GM19397 (cell line): Measurements from ENCODE around the gene GPX8.

ENCODE experiments used
- ATAC-seq: cut with Tn5 transposase; IDR thresholded peaks from one replicate; pipeline ENCODE4 v1.9.1; 2021; ENCODE audit warnings: mild to moderate bottlenecking, moderate library complexity; ENCODE audit not compliant: unreplicated experiment

GPX8 gene, protein sequence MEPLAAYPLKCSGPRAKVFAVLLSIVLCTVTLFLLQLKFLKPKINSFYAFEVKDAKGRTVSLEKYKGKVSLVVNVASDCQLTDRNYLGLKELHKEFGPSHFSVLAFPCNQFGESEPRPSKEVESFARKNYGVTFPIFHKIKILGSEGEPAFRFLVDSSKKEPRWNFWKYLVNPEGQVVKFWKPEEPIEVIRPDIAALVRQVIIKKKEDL

DNA sequence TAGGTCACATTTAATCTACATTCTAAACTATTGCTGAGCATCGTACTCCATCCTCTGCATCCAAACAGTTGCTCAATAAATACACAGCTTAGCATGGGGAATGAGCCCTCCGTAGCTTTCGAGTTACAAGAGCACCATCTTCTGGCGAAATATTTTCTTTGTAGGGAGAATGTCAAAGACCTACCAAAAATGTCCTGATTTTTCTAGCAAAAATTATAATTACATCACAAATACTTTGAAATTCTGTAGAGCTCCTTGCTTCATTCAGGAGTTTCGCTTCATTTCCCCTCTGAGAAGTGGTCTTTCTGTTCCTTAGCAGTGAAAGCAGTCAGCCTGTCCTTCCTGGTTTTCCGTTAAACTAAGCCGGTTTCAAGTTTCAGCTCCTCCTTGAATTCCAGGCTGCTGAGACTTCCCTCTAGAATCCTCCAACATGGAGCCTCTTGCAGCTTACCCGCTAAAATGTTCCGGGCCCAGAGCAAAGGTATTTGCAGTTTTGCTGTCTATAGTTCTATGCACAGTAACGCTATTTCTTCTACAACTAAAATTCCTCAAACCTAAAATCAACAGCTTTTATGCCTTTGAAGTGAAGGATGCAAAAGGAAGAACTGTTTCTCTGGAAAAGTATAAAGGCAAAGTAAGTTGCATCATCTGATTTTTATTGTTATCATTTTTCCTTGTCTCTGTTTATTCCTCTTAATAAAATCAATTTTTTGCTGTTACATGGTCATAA, at the start of gene GPX8:
Gene GPX8, plus strand, starts transcription at position 409 of the 730 bp plus-strand sequence. Its CDS starts 22 bp downstream, at position 431.
- ATAC-seq: no peak

DNA sequence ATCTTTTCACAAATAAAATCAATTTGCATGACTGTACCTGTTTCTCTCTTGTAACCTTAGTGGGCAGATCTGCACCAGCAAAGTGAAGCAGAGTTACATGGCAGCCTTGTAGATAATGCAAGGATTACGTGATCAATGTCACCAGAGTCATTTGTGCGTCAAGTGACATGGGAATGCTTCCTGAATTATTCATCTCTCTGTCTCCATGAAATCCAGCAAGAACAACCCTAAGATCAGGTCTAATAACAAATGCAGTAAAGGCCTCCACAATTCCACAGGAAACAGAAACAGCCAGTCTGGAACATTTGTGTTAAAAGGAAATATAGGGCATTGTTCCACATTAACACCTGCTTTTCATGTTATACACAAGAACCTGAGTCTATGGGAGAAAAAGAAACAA, 49.8 kb upstream of the GPX8 start:
- ATAC-seq: no peak

DNA sequence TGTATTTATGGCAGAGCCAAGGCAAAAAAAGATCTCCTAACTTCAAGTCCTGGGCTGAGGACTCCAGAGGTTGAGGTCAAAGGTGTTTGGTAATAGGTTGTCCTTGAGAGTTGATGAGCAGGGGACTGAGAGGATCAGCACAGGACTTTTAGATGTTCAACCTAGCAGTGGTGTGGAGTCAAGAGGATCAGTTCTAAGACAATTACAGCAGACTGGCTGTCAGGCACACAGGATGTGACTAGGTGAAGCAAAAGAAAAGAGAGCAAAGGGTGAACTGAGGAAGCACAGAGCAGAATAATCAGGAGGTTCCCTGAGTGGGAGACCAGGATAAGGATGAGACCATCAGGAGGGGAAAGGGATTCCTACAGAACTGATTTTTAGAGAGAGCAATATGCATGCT, 46.6 kb upstream of the GPX8 start:
- ATAC-seq: no peak

DNA sequence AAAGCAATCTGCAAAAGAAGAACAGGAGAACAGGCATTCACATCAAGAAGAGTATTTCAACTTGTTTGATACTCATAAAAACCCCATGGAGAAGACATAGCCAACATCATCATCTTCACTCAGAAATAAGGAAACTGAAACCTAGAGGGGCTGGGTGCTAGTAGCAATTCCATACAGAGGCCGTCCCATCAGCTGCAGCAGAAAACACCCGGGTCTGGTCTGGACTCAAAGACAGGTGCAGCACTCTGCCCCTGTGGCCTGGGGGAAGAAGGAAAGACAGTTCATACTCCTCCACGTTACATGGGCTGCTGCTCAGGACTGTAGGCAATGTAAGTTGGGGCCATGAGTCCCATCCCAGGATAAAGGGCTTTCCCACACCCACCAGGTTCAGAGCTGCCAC, 45.9 kb upstream of the GPX8 start:
- no peak for ATAC-seq

DNA sequence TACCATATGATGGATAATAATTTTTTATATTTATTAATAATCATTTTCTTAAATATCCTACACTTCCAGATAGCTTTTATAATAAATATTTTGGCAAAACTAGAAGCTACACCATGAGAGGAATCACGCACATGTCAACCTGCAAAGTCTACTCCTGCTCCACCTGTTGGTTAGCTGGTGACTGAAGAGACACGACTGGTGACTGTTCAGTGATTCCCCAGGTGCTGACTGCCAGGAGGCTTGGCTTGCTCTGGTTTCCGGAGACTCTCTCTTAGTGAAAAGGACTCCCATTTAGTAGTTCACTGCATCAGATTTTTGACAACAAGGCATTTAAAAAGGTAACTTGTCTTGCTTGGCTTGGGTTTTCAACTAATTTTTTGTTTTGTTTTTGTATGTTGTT, 36.6 kb upstream of the GPX8 start:
- no peak for ATAC-seq

DNA sequence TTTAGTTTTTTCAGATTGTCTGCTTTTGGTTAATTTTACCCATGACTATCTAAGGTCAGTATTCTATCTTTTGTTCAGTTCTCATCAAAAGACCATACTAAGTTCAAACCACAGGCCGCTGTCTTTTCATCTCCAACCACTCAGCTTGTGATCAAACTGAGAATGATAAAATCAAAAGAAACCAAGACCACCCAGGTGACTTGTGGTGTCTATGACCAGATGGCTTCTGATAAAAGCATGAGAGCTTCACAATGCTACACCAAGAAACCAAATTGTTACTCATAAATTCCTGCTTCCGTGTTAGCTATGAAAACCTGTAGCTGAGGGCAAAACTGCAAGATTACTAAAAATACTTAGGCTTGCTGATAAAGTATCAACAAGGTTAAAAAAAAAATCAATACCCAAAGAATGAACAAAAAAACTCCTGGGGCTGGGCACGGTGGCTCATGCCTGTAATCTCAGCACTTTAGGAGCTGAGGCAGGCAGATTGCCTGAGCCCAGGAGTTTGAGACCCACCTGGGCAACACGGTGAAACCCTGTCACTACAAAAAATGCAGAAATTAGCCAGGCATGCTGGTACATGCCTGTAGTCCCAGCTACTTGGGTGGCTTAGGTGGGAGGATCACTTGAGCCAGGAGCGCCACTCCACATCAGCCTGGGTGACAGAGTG, 25.8 kb upstream of the GPX8 start:
- ATAC-seq: no peak

DNA sequence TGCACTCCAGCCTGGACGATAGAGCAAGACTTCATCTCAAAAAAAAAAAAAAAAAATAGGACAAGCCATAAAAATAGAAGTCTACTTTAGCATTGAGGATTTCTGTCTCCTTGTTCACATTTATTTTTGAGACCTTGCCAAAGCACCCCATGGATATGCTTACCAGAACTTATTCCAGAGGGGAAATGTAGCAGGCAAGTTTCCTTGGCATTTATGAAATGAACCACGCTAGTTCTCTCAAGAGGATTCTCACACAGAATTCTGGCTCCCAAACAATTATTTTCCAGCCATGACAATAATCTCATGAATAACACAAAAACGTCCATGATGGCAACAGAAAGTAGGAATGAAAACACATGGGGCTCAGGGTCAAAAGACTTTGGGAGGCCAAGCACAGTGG, 23.4 kb upstream of the GPX8 start:
- no peak for ATAC-seq

DNA sequence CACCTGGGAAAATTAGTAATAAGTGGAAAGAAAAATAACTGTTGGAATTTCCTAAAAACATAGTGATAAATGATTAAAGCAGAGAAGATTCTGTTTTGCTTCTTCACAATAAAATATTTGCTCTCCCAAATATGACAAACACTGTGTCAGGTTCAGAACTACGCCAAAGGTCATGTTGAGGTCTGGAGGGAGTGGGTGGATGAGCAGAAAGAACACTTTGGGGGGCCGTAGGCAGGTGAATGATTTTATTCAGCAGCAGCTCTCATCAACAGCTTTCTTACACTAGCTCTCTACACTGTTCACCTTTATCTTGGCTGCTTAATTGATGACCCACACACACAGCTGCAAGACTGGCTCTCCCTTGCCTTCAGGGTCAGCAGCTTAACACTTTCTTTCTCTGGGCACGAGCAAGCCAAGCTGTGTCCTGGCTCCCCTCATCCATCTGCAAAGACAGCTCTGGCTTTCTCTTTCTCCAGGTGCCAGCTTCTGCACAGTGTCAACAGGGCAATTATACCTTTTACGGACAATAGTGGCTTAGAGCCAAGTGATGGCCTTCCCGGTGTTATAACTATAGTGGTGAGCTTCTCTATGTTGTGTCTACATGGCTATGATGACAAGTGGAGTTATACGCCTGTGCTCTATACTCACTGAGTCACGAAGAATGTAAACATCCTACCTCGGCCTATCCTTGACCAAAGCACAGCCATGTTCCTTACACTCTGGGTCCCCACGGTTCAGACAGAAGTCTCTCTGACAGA, 18.9 kb upstream of the GPX8 start:
- no peak for ATAC-seq

DNA sequence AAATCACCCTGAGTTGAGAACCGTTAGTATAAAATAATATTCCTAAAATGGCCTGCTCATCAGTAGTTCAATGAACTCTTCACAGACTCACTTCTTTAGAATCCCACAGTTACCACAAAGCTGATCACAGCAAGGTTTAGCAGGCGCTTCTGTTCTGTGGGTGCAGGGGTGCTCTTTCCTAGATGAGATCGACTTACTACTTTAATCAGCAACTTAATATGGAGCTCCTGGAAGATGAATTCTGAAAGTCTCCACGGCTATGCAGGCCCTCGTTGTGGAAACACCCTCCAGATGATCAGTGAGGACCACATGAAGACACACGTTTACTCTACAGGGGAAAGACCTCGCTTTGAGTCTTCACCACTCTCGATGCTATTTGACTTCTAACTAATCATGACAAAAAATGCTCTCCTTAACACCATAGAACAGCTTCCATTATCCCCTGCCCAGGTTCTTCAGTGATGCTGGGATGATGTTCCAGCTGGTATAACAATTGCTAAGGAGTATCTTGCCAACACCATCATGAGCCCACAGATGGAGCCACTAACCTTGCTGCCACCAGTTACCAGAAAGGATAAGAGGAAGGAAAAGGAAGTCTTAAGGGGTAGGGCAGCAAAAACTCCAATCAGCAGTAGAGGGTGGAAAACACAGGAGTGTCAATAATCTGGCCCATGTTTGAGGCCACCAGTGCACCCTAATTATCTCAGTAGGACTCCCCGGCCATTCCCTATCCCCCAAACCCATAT, 17.9 kb upstream of the GPX8 start:
- no peak for ATAC-seq

DNA sequence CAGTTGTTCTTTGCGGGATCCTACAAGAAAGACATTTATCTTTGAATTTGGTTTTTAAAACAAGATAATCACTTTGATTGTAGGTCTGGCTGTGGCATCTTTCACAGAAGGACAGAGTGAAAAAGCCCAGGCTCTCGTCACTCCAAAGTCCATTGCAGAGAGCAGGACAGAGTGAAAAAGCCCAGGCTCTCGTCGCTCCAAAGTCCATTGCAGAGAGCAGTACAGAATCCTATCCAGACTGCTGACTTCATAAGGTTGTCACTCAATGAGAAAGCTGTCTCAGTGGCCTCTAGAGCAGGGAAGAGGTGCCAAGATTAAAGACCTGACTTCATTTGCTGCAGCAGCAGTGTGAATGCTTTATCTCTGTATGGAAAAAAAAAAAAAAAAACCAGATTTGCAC, 16.3 kb upstream of the GPX8 start:
- no peak for ATAC-seq

DNA sequence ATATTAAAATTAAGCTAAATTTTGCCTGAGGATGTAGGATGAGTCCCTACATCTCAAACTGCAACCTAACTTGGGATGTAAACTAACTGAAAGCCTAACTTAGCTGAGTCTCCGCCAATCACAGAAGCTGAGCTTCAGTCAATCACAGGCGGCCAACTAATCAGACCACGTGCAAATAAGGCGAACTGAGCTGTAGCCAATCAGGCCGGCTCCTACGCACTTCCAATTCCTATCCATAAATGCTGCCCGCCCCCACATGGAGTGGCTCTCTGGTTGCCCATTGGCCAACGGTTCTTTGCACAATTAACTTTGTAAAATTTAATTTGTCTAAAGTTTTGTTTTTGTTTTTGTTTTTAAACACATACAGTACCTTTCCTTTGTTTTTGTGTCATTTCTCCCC, 13.9 kb upstream of the GPX8 start:
- ATAC-seq: no peak

DNA sequence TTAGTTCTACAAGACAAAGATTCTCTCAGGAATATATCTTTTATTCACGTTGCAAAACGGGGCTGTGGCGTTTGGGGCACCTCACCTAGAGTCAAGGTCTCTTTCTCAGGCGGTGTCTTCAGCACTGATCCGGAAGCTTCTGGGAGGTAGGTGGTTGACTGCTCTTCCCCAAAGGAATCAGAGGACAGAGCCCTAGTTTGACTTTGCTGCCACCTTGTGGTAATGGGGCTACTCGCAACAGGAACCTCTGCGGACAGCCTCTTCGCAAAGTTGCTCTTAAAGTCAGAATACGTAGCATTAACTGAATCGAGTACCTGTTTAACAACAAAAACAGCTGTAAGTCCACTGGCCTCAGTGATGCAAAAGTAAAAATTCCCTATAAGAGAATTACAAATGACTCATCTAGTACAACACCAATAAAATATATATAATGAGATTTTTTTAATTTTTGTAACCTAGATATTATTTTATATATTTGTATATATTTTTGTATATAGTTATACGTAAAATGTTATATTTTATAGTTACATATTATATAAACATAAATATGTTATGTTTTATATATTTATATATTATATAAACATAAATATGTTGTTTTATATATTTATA, 13.3 kb upstream of the GPX8 start:
- peak; percentile 82 for ATAC-seq

DNA sequence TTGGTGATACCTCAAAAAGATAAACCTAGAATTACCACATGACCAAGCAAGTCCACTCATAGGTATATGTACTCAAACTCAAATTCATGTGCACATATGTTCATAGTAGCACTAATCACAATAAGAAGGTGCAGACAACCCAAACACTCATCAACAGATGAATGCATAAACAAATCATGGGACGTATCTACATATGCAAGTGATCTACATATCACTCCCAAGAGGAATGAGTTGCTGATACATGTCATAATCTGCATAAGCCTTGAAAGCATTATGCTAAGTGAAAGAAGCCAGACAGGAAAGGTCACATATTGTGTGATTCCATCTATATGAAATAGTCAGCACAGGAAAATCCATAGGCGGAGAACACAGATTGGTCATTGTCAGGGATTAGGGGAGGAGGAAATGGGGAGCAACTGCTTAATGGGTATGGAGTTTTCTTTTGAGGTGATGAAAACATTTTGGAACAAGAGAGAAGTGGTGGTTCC, 10.6 kb upstream of the GPX8 start:
- ATAC-seq: no peak

DNA sequence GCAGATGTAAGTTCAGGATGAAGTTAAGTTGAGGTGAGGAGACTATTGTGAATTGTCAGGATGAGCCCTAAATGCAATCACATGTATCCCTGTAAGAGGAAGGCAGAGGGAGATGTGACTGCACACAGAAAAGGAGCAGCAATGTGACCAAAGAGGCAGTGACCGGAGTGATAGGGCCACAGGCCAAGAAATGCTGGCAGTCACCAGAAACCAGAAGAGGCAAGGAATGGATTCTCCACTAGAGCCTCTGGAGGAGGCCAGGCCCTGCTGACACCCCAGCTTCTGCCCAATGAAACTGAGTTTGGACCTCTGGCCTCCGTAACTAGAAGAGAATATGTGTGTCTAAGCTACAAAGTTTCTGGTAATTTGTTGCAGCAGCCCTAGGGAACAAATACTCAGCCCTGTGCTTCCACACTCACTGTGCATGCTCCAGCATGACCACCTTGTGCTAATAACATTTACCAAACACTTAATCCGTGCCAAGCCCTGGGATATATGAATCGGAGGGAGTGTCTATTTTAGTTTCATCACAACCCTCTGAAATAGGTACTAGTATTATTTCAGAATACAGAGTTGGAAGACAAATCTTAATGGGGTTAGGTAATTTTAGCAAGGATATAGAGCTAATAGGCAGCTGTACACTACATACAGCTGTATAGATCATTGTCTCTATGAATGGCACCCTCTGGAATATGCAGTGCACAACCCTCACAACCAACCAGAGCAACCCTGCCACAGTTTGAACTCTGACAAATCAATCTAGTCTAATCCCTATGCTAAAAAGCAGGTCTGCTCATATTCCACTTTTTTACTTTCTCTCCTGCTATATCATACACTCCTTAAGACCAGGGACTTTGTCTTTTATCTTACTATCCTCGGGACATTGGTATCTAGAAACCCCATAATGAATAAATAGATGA, 7.8 kb upstream of the GPX8 start:
- ATAC-seq: no peak

DNA sequence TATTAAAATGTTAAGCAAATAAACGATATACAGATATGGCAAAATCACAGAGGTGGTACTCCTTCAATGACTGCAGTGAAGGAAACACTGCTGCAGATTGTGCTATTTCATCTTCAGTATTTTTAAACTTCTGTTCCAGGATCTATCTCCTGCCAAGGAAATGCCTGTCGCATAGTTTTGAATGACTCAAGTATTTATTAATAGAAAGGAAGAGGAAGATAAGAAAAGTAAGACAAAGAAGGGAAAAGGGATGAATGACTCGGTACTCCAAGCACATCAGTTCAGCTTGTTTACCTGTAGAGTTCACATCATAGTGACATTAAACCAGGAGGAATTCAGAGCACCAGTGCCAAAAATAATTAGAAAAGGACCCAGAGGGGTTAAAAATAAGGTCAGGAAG, 5.1 kb upstream of the GPX8 start:
- ATAC-seq: no peak

DNA sequence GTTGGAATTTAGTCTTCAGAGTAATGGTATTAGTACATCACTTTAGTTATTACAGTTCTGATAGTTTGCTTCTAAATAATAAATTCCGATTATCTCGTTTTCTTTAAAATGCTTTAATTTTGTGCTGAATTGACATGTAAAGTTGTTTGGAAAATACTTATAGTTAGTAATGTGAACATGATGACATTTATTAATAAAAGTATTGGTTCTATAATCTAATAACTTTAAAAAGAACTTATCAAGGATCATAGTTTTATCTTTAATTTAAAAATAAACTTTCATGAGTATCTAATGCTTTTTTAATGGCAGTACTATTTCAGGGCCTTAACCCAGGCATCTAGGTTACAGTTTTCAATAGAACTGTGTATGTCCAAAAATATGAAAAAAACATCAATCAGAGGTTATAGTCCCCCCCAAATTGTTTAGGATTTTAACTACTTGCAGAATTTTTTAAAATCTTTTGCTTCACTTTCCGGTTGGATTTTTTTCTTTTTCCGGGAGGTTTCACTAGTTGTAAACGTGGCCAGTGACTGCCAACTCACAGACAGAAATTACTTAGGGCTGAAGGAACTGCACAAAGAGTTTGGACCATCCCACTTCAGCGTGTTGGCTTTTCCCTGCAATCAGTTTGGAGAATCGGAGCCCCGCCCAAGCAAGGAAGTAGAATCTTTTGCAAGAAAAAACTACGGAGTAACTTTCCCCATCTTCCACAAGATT, 680 bp downstream of the GPX8 start:
- no peak for ATAC-seq

DNA sequence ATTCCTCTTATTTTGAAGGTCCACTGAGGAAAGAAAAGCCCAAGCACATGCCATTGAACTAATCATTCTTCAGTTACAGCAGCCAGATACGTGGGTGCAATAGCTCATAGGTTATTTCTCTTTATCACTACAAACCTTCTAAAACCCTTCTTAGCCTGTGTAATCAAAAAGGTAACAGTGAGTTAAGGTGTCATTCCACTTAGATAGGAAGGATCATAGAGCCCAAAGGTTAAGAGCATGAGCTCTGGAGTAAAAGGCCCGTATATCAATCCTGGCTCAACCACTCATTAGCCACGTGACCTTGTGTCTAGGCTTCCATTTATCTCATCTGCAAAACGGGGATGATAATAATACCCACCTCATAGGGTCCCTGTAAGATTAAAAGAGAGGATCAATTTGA, 2.7 kb downstream of the GPX8 start:
- no peak for ATAC-seq

DNA sequence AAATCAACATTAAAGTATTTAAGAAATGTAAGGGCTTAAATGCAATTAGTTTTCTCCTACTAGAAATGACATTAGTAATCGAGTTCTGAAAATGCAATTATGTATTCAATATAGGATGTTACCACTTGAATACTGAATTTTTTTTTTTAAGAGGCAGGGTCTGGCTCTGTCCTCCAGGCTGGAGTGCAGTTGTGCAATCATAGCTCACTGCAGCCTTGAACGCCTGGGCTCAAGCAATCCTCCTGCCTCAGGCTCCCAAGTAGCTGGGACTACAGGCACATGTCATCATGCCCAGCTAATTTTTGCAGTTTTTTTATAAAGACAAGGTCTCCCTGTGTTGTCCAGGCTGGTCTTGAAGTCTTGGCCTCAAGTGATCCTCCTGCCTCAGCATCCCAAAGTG, 11.5 kb downstream of the GPX8 start:
- no peak for ATAC-seq
